ENCODE data around the gene TMEM269.

DNA sequence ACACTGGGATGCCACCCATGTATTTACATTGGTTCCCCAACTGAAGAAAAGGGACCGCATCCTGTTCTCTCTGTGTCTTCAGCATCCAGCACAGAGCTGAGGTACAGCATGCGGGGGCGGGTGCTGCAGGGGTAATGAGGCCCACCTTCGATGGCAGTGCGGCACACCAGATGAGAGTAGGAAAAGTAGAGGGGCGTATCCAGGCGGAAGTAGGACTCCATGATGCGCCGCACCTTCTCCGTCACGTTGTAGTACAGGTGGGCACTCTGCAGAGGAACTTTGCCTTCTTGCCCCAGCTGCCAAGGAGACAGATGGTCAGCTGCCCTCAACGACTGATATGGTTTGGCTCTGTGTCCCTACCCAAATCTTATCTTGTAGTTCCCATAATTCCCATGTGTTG is 34.8 kb upstream of the TMEM269 start:
- TF ChIP-seq, protein P1, sequence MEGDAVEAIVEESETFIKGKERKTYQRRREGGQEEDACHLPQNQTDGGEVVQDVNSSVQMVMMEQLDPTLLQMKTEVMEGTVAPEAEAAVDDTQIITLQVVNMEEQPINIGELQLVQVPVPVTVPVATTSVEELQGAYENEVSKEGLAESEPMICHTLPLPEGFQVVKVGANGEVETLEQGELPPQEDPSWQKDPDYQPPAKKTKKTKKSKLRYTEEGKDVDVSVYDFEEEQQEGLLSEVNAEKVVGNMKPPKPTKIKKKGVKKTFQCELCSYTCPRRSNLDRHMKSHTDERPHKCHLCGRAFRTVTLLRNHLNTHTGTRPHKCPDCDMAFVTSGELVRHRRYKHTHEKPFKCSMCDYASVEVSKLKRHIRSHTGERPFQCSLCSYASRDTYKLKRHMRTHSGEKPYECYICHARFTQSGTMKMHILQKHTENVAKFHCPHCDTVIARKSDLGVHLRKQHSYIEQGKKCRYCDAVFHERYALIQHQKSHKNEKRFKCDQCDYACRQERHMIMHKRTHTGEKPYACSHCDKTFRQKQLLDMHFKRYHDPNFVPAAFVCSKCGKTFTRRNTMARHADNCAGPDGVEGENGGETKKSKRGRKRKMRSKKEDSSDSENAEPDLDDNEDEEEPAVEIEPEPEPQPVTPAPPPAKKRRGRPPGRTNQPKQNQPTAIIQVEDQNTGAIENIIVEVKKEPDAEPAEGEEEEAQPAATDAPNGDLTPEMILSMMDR (IDR thresholded peaks at IDR 0.05; ENCODE audit: insufficient read depth, low read length): no peak
- TF ChIP-seq, protein P2, sequence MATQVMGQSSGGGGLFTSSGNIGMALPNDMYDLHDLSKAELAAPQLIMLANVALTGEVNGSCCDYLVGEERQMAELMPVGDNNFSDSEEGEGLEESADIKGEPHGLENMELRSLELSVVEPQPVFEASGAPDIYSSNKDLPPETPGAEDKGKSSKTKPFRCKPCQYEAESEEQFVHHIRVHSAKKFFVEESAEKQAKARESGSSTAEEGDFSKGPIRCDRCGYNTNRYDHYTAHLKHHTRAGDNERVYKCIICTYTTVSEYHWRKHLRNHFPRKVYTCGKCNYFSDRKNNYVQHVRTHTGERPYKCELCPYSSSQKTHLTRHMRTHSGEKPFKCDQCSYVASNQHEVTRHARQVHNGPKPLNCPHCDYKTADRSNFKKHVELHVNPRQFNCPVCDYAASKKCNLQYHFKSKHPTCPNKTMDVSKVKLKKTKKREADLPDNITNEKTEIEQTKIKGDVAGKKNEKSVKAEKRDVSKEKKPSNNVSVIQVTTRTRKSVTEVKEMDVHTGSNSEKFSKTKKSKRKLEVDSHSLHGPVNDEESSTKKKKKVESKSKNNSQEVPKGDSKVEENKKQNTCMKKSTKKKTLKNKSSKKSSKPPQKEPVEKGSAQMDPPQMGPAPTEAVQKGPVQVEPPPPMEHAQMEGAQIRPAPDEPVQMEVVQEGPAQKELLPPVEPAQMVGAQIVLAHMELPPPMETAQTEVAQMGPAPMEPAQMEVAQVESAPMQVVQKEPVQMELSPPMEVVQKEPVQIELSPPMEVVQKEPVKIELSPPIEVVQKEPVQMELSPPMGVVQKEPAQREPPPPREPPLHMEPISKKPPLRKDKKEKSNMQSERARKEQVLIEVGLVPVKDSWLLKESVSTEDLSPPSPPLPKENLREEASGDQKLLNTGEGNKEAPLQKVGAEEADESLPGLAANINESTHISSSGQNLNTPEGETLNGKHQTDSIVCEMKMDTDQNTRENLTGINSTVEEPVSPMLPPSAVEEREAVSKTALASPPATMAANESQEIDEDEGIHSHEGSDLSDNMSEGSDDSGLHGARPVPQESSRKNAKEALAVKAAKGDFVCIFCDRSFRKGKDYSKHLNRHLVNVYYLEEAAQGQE (IDR thresholded peaks at IDR 0.05; ENCODE audit: insufficient replicate concordance, low read depth): no peak
- TF ChIP-seq POLR2AphosphoS5 (IDR thresholded peaks at IDR 0.05; ENCODE audit: low read depth) (no peak), SPI1 (IDR thresholded peaks at IDR 0.05; ENCODE audit: borderline replicate concordance, low read depth) (no peak), GABPA (IDR thresholded peaks at IDR 0.05; ENCODE audit: low read depth) (no peak)
